HepG2 (cell line): Measurements from ENCODE around the gene PHYHIPL. TPM values are rescaled to one million over a fixed set of nuclear protein-coding genes. Genes with fewer than 3 reads are reported as not detected.
A peak's percentile ranks its signal among the peaks of the same experiment; 100 is the strongest.

Experiments used
- ATF4 ChIP-seq, 2 experiments: fragments of 450-650 bp in 1 of 2; sonication (generic) in 1 of 2; formaldehyde crosslinking; IDR thresholded peaks; 2 replicates each; pipeline versions ENCODE4 v1.5.0 to v1.8.0; 2020 to 2022; ENCODE audit warnings: mild to moderate bottlenecking in 1 of 2, missing genetic modification reagents in 1 of 2
- BCL6 ChIP-seq: IDR thresholded peaks from 2 replicates; pipeline ENCODE4 v1.6.1; 2016; ENCODE audit warnings: missing genetic modification reagents, missing compliant biosample characterization
- EHMT2 ChIP-seq: fragments of 200-600 bp; sonication (generic); IDR thresholded peaks from 2 replicates; pipeline ENCODE4 v1.7.0; 2017; ENCODE audit warnings: antibody characterized with exemption, low read depth, low read length, borderline replicate concordance
- ELF1 ChIP-seq: sonication (generic); formaldehyde crosslinking; IDR thresholded peaks from 2 replicates; pipeline ENCODE4 v1.4.0; 2020; ENCODE audit warnings: missing genetic modification reagents
- GPN1 ChIP-seq: sonication (generic); formaldehyde crosslinking; IDR thresholded peaks from 2 replicates; pipeline ENCODE4 v1.5.1; 2020; ENCODE audit warnings: missing genetic modification reagents, borderline replicate concordance
- HIC2 ChIP-seq: sonication (generic); formaldehyde crosslinking; IDR thresholded peaks from 2 replicates; pipeline ENCODE4 v1.9.0; 2022; ENCODE audit warnings: low read depth, missing genetic modification reagents
- HNF1A ChIP-seq, 2 experiments: sonication (generic) in 1 of 2; formaldehyde crosslinking in 1 of 2; IDR thresholded peaks; 2 replicates each; pipeline versions ENCODE4 v1.4.0 to v1.6.1; 2016 to 2020; ENCODE audit warnings: borderline replicate concordance in 1 of 2, low read depth in 1 of 2, mild to moderate bottlenecking in 1 of 2, missing genetic modification reagents in 1 of 2
- HOXA7 ChIP-seq: sonication (generic); formaldehyde crosslinking; IDR thresholded peaks from 2 replicates; pipeline ENCODE4 v1.8.1; 2022; ENCODE audit warnings: mild to moderate bottlenecking, missing genetic modification reagents, moderate library complexity
- KAT7 ChIP-seq: IDR thresholded peaks from 2 replicates; pipeline ENCODE4 v1.6.1; 2018; ENCODE audit warnings: borderline replicate concordance, missing compliant biosample characterization
- KLF11 ChIP-seq: IDR thresholded peaks from 2 replicates; pipeline ENCODE4 v1.6.1; 2016; ENCODE audit warnings: missing compliant biosample characterization
- MLLT10 ChIP-seq: sonication (generic); formaldehyde crosslinking; IDR thresholded peaks from 2 replicates; pipeline ENCODE4 v1.4.0; 2020; ENCODE audit warnings: missing genetic modification reagents
- PRMT3 ChIP-seq: sonication (generic); formaldehyde crosslinking; IDR thresholded peaks from 2 replicates; pipeline ENCODE4 v1.8.1; 2022; ENCODE audit warnings: low read depth, mild to moderate bottlenecking, moderate library complexity, missing genetic modification reagents, borderline replicate concordance
- ZBTB25 ChIP-seq: IDR thresholded peaks from 2 replicates; pipeline ENCODE4 v1.6.1; 2018; ENCODE audit warnings: missing genetic modification reagents
- ZEB1 ChIP-seq: IDR thresholded peaks from 2 replicates; pipeline ENCODE4 v1.6.1; 2012; ENCODE audit warnings: mild to moderate bottlenecking, low read depth, inconsistent platforms; ENCODE audit not compliant: insufficient replicate concordance
- ZGPAT ChIP-seq: IDR thresholded peaks from 2 replicates; pipeline ENCODE4 v1.6.1; 2016; ENCODE audit warnings: mild to moderate bottlenecking
- ZNF253 ChIP-seq: sonication (generic); formaldehyde crosslinking; IDR thresholded peaks from 2 replicates; pipeline ENCODE4 v1.8.0; 2022; ENCODE audit warnings: mild to moderate bottlenecking, missing genetic modification reagents, borderline replicate concordance
- ZNF501 ChIP-seq: sonication (generic); formaldehyde crosslinking; IDR thresholded peaks from 2 replicates; pipeline ENCODE4 v1.5.1; 2020; ENCODE audit warnings: mild to moderate bottlenecking, moderate library complexity, missing genetic modification reagents
- polyA plus RNA-seq, 8 experiments: library from polyadenylated mRNA; depleted of rRNA in 3 of 8; stranded (reverse) in 7 of 8; unstranded in 1 of 8; fragments of >200 nt; fragmentation: Illumina TruSeq in 4 of 8; extraction: Trizol in 4 of 8; gene quantifications; 2 replicates each; pipeline versions ENCODE4 v1.2.1 to v1.2.3, GENCODE V29; 2011 to 2016; ENCODE audit warnings: low read depth in 4 of 8, missing spikeins in 1 of 8, mixed read lengths in 1 of 8; ENCODE audit not compliant: insufficient read depth in 1 of 8
- total RNA-seq, 5 experiments: library from RNA; depleted of rRNA; stranded (reverse); fragments of >200 nt; fragmentation: Illumina TruSeq; extraction: Trizol; gene quantifications; 2 replicates each; pipeline ENCODE4 v1.2.3, GENCODE V29; 2016; ENCODE audit warnings: low read depth in 1 of 5

Gene PHYHIPL
- total and polyA plus RNA-seq, 2 of the 13 experiments (the other 11 are each of a cell fraction or from before 2014, with no cell fraction given): 40.6 to 78.5 TPM

GRCh38 chr10:59177031-59177797 lies 771 bp downstream of the PHYHIPL start (continued):
- TF ChIP-seq EHMT2 (peak; percentile 98), KAT7 (CRISPR knock-in tag) (no peak), ZGPAT (CRISPR knock-in tag) (0 out of 2 replicates have a peak, but pooled peaks have one; percentile 23), ZEB1 (peak; percentile 31), PRMT3 (CRISPR knock-in tag) (no peak), GPN1 (CRISPR knock-in tag) (no peak), MLLT10 (CRISPR knock-in tag) (peak; percentile 64), KLF11 (CRISPR knock-in tag) (peak; percentile 89), HNF1A (IDR thresholded peaks at IDR 0.05; ENCODE audit: low read depth) (no peak), HNF1A (CRISPR knock-in tag; IDR thresholded peaks at IDR 0.05; ENCODE audit: borderline replicate concordance) (0 out of 2 replicates have a peak, but pooled peaks have one; percentile 25), ATF4 (CRISPR knock-in tag; IDR thresholded peaks at IDR 0.05) (peak in 1 of 2 experiments; percentile 68; a peak in 2 of 4 replicates), HIC2 (CRISPR knock-in tag) (peak; percentile 19; the same call in 1 of the 2 replicates), ZNF253 (CRISPR knock-in tag) (no peak), ZNF501 (peak; percentile 76; the same call in 1 of the 2 replicates), BCL6 (0 out of 2 replicates have a peak, but pooled peaks have one; percentile 37), HOXA7 (no peak), ZBTB25 (peak; percentile 30; the same call in 1 of the 2 replicates), ELF1 (CRISPR knock-in tag) (0 out of 2 replicates have a peak, but pooled peaks have one; percentile 16)
